OCI-LY3 (cell line): Measurements from ENCODE around the gene SLX9.

Source experiments
- CTCF ChIP-seq: fragments of 200-600, 300-600 bp; sonication (generic); IDR thresholded peaks from 2 replicates; pipeline ENCODE4 v1.5.1; 2014; ENCODE audit warnings: antibody characterized with exemption, low read length, low read depth
- EZH2phosphoT487 ChIP-seq: fragments of 200-600 bp; shearing (Covaris generic); IDR thresholded peaks from 2 replicates; pipeline ENCODE4 v1.6.1; 2018; ENCODE audit warnings: antibody characterized with exemption, mixed run types, low read depth

DNA sequence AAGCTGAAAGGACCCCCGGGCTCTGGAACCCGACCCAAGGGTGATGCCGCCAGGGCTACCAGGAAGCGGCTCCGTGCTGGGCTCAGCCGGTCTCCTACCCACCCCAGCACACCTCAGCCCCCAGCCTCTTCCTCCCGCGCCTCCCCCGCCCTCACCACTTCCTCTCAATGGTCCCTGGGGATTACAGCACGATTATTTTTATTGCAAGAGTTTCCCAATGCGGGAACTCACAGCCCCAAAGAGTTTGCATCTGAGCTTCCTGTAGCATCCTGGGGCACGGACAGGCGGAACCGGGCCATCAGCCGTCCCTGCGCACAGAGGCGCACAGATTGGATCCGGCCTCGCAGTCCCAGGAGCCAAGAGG, 8.7 kb upstream of the SLX9 start:
- TF ChIP-seq CTCF (no peak), EZH2phosphoT487 (no peak)
